Kidney epithelial cell (primary cell): ENCODE measurements around the gene KIF9. TPM values are rescaled to one million over a fixed set of nuclear protein-coding genes. Genes with fewer than 3 reads are reported as not detected.
"Not testable (repeated sequence)": the region's sequence is repeated elsewhere in the genome, so short reads cannot be mapped to it uniquely, and the experiment has no call there.

Experiments
- DNase-seq: peaks from one replicate; pipeline ENCODE4 v3.0.0-alpha.2; 2010; ENCODE audit warnings: low read depth
- H3K27me3 ChIP-seq: 2 replicates; pipeline ENCODE4 v1.6.0; 2011; ENCODE audit warnings: low read length; ENCODE audit not compliant: control insufficient read depth, insufficient read depth
- H3K36me3 ChIP-seq: 2 replicates; pipeline ENCODE4 v1.5.1; 2011; ENCODE audit warnings: low read length; ENCODE audit not compliant: control insufficient read depth, insufficient read depth
- H3K4me3 ChIP-seq: 2 replicates; pipeline ENCODE4 v1.5.1; 2011; ENCODE audit warnings: low read depth, mild to moderate bottlenecking, control low read depth, low read length
- total RNA-seq: library from RNA; depleted of rRNA; stranded (reverse); fragments of >200 nt; gene quantifications from 2 replicates; pipeline ENCODE4 v1.2.3, GENCODE V29; 2015
- TF ChIP-seq, protein P1 (sequence below): IDR thresholded peaks from 2 replicates; pipeline ENCODE4 v1.5.1; 2011; ENCODE audit warnings: mild to moderate bottlenecking, moderate library complexity, low read length, control low read depth, inconsistent platforms; ENCODE audit not compliant: insufficient read depth, poor library complexity, severe bottlenecking

Gene KIF9
- total RNA-seq, 1 donor from 2014 or later = 14.5 TPM

DNA sequence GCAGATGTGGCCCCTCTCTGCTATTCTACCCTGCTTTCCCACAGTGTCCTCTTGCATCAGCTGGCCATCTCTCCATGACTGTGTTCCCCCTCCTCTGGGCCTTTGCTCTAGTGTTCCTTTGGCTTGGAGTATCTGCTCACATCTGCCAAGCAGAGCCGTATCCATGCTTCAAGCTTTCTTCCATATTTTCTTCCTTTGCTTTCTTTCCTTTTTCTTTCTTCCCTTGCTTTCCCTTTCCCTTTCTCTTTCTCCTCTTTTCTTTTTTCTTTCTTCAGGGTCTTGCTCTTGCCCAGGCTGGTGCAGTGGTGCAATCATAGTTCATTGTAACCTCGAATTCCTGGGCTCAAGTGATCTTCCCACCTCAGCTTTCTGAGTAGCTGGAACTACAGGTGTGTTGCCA lies 12.7 kb upstream of the KIF9 start:
- Histone ChIP-seq H3K27me3 (no peaks in the 10 kb centered on the region), H3K36me3 (no peaks in the 10 kb centered on the region), H3K4me3 (no peak overlapping the region)
- DNase-seq = no peak
- TF ChIP-seq, protein P1, sequence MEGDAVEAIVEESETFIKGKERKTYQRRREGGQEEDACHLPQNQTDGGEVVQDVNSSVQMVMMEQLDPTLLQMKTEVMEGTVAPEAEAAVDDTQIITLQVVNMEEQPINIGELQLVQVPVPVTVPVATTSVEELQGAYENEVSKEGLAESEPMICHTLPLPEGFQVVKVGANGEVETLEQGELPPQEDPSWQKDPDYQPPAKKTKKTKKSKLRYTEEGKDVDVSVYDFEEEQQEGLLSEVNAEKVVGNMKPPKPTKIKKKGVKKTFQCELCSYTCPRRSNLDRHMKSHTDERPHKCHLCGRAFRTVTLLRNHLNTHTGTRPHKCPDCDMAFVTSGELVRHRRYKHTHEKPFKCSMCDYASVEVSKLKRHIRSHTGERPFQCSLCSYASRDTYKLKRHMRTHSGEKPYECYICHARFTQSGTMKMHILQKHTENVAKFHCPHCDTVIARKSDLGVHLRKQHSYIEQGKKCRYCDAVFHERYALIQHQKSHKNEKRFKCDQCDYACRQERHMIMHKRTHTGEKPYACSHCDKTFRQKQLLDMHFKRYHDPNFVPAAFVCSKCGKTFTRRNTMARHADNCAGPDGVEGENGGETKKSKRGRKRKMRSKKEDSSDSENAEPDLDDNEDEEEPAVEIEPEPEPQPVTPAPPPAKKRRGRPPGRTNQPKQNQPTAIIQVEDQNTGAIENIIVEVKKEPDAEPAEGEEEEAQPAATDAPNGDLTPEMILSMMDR = no peak

DNA sequence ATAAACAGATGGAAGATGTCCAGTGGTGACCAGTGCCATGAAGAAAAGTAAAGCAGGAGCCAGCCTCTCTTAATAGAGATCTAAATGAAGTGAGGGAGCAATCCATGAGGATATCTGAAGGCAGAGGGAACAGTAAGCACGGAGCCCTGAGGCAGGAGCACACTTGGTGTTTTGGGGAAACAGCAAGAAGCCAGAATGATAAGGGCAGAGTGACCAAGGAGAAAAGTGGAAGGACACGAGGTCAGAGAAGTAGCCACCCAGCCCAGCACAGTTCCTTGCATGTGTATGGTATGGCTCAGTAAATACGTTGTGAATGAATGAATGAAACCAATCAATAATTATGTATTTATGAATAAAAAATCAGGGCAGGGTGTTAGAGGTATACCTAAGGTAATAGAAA lies 11.8 kb upstream of the KIF9 start:
- DNase-seq = no peak
- TF ChIP-seq, protein P1 = no peak
- H3K4me3 ChIP-seq = no peak overlapping the region
- H3K27me3 ChIP-seq = no peaks in the 10 kb centered on the region
- H3K36me3 ChIP-seq = no peaks in the 10 kb centered on the region

DNA sequence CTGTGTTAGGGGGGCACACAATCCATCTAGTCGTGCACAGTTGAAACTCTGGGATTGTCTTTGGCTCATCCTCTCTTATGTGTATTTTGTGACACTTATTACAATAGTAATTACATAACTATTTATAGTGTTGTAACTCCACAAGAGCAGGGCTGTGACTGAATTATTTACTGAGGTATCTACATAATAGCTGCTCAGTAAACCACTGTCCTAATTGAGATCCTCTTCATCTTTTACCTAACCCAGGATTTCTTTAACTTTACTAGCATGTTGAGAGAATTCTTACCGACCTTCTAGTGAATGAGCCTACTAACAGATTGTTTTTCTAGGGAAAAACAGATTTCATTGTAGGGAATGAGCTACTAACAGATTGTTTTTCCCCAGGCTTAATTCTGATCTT lies 11.2 kb upstream of the KIF9 start:
- no peaks in the 10 kb centered on the region for H3K36me3 ChIP-seq
- DNase-seq = no peak
- H3K27me3 ChIP-seq = no peaks in the 10 kb centered on the region
- H3K4me3 ChIP-seq = no peak overlapping the region
- TF ChIP-seq, protein P1 = no peak

DNA sequence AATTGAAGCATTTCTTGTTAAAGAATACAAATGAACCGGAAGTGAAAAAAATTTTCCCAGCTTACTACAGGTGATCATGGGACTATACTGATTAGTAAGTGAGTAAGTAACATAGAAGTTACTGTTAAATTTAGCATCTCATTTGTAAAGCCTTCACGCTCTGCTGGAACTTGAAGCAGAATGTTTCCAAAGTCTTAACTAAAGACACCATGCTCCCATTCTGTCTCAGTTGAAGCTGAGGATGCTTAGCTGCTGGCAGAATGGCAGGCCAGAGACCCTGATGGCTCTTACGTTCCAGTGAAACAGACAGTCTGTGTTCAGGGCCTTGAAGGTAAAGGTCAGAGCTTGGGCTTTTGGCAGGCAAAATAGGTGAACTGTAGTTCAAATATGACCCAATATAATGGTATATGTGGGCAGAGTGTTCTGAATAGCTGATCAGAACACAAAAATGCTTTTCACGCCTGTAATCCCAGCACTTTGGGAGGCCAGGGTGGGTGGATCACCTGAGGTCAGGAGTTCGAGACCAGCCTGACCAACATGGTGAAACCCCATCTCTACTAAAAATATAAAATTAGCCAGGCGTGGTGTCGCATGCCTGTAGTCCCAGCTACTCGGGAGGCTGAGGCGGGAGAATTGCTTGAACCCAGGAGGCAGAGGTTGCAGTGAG lies 9.3 kb upstream of the KIF9 start:
- not testable (repeated sequence) for H3K27me3 ChIP-seq, H3K4me3 ChIP-seq, DNase-seq, H3K36me3 ChIP-seq

DNA sequence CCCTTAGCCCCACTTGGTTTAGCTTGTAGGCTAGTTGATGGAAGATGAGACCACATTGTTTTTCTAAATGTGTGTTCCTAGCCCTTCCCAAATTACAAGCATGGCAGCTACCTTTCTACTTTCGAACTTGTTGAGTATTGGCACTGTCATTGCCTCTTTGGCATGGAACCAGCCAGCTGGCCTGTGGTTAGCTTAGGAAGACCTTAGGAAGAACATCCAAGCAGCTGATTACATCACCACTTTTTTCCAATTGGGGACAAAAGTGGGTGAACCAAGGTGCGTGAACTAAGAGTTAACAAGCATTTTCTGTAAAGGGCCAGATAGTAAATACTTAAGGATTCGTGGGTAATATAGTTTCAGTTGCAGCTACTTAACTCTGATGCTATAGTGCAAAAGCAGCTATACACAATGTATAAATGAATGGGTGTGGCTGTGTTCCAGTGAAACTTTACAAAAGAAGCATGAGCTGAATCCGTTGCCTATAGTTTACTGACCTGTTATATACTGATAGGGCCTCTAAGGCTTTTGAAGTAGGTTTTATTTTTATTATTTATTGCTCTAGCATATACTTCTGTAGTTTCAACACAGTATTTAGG lies 8.7 kb upstream of the KIF9 start:
- H3K27me3 ChIP-seq = no peaks in the 10 kb centered on the region
- no peak for DNase-seq
- no peaks in the 10 kb centered on the region for H3K36me3 ChIP-seq
- H3K4me3 ChIP-seq = no peak overlapping the region
- TF ChIP-seq, protein P1 = no peak

DNA sequence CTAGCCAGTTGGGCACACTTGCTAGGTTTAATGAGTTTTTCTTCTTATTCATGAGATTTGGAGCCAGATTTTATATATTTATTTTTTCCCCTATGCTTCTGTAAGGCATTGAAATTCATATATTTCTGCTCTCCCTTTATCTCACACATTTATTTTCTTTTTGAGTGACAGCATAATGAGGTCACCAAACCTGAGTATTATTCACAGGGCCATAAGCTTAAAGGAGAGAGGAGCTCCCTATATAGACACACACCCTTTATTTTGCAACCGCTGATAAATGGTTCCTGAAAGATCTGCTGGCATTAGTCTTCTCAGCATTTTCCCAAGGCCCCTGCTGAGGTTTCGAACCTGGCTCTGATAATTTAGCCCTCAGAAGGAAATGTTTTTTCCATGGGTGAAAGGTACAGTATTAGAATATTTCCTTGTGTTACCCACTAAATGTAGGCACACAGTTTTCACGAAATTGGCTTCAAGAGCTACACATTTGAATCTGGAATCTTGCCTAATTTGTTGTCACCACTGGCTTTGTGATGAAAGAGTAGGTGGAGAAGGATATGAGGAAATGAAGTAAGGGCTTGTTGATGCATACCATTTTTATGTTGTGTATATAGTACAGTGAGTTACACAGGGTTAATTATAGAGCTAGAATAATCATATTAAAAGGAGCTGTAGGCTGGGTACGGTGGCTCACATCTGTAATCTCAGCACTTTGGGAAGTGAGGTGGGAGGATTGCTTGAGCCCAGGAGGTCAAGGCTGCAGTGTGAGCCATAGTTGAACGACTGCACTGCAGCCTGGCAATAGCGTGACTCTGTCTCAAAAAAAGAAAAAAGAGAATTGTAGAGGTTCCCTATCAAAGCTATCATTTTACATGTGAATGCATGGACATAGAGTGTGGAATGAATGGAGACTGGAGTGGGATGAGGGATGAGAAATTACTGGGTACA lies 6.6 kb upstream of the KIF9 start:
- H3K27me3 ChIP-seq = no peaks in the 10 kb centered on the region
- H3K36me3 ChIP-seq = no peaks in the 10 kb centered on the region
- DNase-seq = no peak
- TF ChIP-seq, protein P1 = no peak
- H3K4me3 ChIP-seq = no peak overlapping the region
